HG03139 (cell line): Measurements from ENCODE around the gene ERFE.

Experiments
- ATAC-seq: cut with Tn5 transposase; IDR thresholded peaks from one replicate; pipeline ENCODE4 v1.9.1; 2021; ENCODE audit not compliant: unreplicated experiment

Gene ERFE

GRCh38 chr2:238126338-238126737, 32.4 kb upstream of the ERFE start:
- ATAC-seq, result no peak

GRCh38 chr2:238126775-238127164, 32.0 kb upstream of the ERFE start:
- no peak for ATAC-seq

GRCh38 chr2:238127165-238128060, 31.4 kb upstream of the ERFE start:
- no peak for ATAC-seq

- no peak for ATAC-seq
Observed at GRCh38 chr2:238128061-238128440, 30.7 kb upstream of the ERFE start.

- no peak for ATAC-seq
Observed at GRCh38 chr2:238128534-238129001, 30.2 kb upstream of the ERFE start.

- ATAC-seq, result no peak
Observed at GRCh38 chr2:238129166-238130010, 29.4 kb upstream of the ERFE start.

GRCh38 chr2:238130111-238130695, 28.6 kb upstream of the ERFE start:
- ATAC-seq, result no peak

GRCh38 chr2:238130696-238131628, 27.8 kb upstream of the ERFE start:
- ATAC-seq, result no peak

- no peak for ATAC-seq
Observed at GRCh38 chr2:238131761-238132462, 26.9 kb upstream of the ERFE start.

- ATAC-seq, result no peak
Observed at GRCh38 chr2:238132463-238133450, 26.0 kb upstream of the ERFE start.

GRCh38 chr2:238133499-238134392, 25.0 kb upstream of the ERFE start:
- no peak for ATAC-seq

GRCh38 chr2:238134393-238134785, 24.4 kb upstream of the ERFE start:
- ATAC-seq, result no peak

- ATAC-seq, result no peak
Observed at GRCh38 chr2:238135601-238136150, 23.1 kb upstream of the ERFE start.

GRCh38 chr2:238136820-238137537, 21.8 kb upstream of the ERFE start:
- no peak for ATAC-seq

GRCh38 chr2:238137885-238138284, 20.9 kb upstream of the ERFE start:
- no peak for ATAC-seq

- ATAC-seq, result no peak
Observed at GRCh38 chr2:238138331-238139195, 20.2 kb upstream of the ERFE start, which contains the start of gene KLHL30. TSS of gene KLHL30 (plus strand) at chr2:238138668. CDS start at chr2:238140755, 2,087 bp downstream.
